ENCODE results near the gene CNNM1.
A peak's percentile ranks its signal among the peaks of the same experiment; 100 is the strongest.

The CNNM1 gene

DNA sequence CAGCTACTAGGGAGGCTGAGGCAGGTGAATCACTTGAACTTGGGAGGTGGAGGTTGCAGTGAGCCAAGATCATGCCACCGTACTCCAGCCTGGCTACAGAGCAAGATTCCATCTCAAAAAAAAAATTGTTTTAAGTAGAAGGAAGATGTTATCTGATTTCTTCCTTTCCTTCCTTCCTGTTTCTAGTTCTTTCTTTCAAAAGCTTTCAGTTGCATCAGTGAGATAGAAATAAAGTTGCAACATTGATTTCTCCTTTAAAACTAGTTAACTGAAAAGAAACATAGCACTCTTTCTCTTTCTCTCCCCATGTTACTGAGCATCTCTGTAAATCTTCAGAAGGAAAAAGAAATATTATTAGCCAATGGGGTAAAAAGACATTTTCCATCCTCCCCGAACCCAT is 37.5 kb downstream of the CNNM1 start:
- Histone ChIP-seq H3K14ac (ENCODE audit: low read length) (no peak overlapping the region), H3K27ac (ENCODE audit: low read depth, low read length) (no peak overlapping the region), H2BK12ac (ENCODE audit: low read length) (no peak overlapping the region), H3K79me2 (ENCODE audit: control insufficient read depth, insufficient read depth, low read length, poor library complexity) (no peaks in the 10 kb centered on the region), H4K91ac (ENCODE audit: low read depth, low read length) (no peak overlapping the region), H3K36me3 (ENCODE audit: control insufficient read depth in 1 of 2, insufficient read depth in 2 of 2, low read length in 2 of 2) (no peaks in the 10 kb centered on the region), H3K4me3 (ENCODE audit: low read depth, low read length) (no peak overlapping the region), H3K9ac (ENCODE audit: low read length) (no peak overlapping the region), H3K9me3 (ENCODE audit: insufficient read depth, low read depth, low read length) (no peaks in the 10 kb centered on the region), H2AK5ac (ENCODE audit: low read length) (no peak overlapping the region), H3K23ac (ENCODE audit: low read length) (no peak overlapping the region), H3K79me1 (ENCODE audit: low read length) (no peaks in the 10 kb centered on the region), H2AFZ (ENCODE audit: insufficient read depth, low read length, poor library complexity) (no peak overlapping the region), H3K4me1 (ENCODE audit: control insufficient read depth in 1 of 2, insufficient read depth in 2 of 2, low read length in 2 of 2) (peaks cover 4 to 8% of the 10 kb centered on the region in 2 experiments), H3K27me3 (ENCODE audit: insufficient read depth, low read length) (no peaks in the 10 kb centered on the region), H4K12ac (ENCODE audit: low read depth, low read length) (no peak overlapping the region), H2BK120ac (ENCODE audit: insufficient read depth, low read length, poor library complexity) (no peak overlapping the region), H3K4me2 (ENCODE audit: low read length) (no peak overlapping the region), H3K4ac (ENCODE audit: low read depth, low read length) (no peak overlapping the region), H3K18ac (ENCODE audit: low read length) (no peak overlapping the region), H4K8ac (ENCODE audit: low read depth, low read length) (no peak overlapping the region), H2BK5ac (ENCODE audit: low read depth, low read length, poor library complexity) (no peak overlapping the region)
- no peak for DNase-seq
- no CpG with 5 or more reads among the region's 2 CpGs for WGBS (ENCODE audit: extremely low coverage, insufficient coverage, insufficient read length)

DNA sequence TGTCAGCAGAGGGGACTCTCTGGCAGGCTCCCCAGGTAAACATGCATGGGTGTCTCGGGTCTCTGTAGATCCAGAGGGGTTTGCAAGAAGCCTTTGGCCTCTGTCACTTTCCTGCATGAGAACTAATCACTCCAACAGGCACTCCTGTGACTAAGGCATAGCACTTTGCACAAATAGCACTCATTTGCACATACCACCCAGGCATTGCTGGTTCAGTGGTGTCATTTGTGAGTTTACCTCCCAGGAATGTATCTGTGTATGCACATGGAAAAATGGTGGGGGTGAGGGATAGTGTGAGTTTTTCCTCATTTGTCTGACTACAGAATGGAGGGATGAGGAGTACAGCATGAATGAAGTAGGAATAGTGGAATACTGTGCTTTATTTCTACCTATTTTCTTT is 39.5 kb downstream of the CNNM1 start:
- H3K79me1 ChIP-seq (ENCODE audit: low read length), result no peaks in the 10 kb centered on the region
- no peak overlapping the region for H3K23ac ChIP-seq (ENCODE audit: low read length)
- no peak overlapping the region for H2AFZ ChIP-seq (ENCODE audit: insufficient read depth, low read length, poor library complexity)
- H3K27me3 ChIP-seq (ENCODE audit: insufficient read depth, low read length), result no peaks in the 10 kb centered on the region
- no peak overlapping the region for H2BK12ac ChIP-seq (ENCODE audit: low read length)
- H3K4me3 ChIP-seq (ENCODE audit: low read depth, low read length), result no peak overlapping the region
- no peak overlapping the region for H3K14ac ChIP-seq (ENCODE audit: low read length)
- no peaks in the 10 kb centered on the region for H3K36me3 ChIP-seq (ENCODE audit: control insufficient read depth in 1 of 2, insufficient read depth in 2 of 2, low read length in 2 of 2)
- H3K9ac ChIP-seq (ENCODE audit: low read length), result no peak overlapping the region
- no peak overlapping the region for H2BK120ac ChIP-seq (ENCODE audit: insufficient read depth, low read length, poor library complexity)
- peaks cover 4 to 8% of the 10 kb centered on the region in 2 experiments for H3K4me1 ChIP-seq (ENCODE audit: control insufficient read depth in 1 of 2, insufficient read depth in 2 of 2, low read length in 2 of 2)
- no peak overlapping the region for H2BK5ac ChIP-seq (ENCODE audit: low read depth, low read length, poor library complexity)
- no peak overlapping the region for H3K18ac ChIP-seq (ENCODE audit: low read length)
- no CpG with 5 or more reads among the region's 1 CpG for whole genome bisulfite sequencing (ENCODE audit: extremely low coverage, insufficient coverage, insufficient read length)
- H3K27ac ChIP-seq (ENCODE audit: low read depth, low read length), result no peak overlapping the region
- H4K12ac ChIP-seq (ENCODE audit: low read depth, low read length), result no peak overlapping the region
- H4K8ac ChIP-seq (ENCODE audit: low read depth, low read length), result no peak overlapping the region
- no peak overlapping the region for H4K91ac ChIP-seq (ENCODE audit: low read depth, low read length)
- no peaks in the 10 kb centered on the region for H3K9me3 ChIP-seq (ENCODE audit: insufficient read depth, low read depth, low read length)
- no peak overlapping the region for H3K4me2 ChIP-seq (ENCODE audit: low read length)
- no peak overlapping the region for H3K4ac ChIP-seq (ENCODE audit: low read depth, low read length)
- DNase-seq, result peak in 1 of 2 donors; percentile 21
- no peak overlapping the region for H2AK5ac ChIP-seq (ENCODE audit: low read length)
- H3K79me2 ChIP-seq (ENCODE audit: control insufficient read depth, insufficient read depth, low read length, poor library complexity), result no peaks in the 10 kb centered on the region

DNA sequence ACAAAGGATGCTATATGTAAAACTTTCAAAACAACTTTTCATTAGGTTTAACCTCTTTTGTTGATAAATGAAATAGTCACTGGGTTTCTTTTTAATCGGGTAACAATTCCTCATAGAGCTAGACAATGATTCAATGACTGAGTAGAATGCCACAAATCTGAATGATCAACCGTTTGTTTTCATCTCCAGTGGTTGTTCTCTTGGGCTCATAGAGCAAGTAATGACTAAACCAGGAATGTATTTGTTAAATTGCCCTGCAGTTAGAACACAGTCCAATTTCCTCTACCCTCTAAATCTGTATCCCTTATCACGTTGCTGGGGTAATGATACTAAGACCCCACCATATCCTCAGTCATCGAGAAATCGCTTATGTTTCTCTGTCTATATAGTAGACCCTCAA is 40.0 kb downstream of the CNNM1 start:
- no peak overlapping the region for H3K14ac ChIP-seq (ENCODE audit: low read length)
- H3K4me3 ChIP-seq (ENCODE audit: low read depth, low read length), result no peak overlapping the region
- H3K9ac ChIP-seq (ENCODE audit: low read length), result no peak overlapping the region
- H2AFZ ChIP-seq (ENCODE audit: insufficient read depth, low read length, poor library complexity), result no peak overlapping the region
- H3K4me1 ChIP-seq (ENCODE audit: control insufficient read depth in 1 of 2, insufficient read depth in 2 of 2, low read length in 2 of 2), result peaks cover 4 to 8% of the 10 kb centered on the region in 2 experiments
- H2BK120ac ChIP-seq (ENCODE audit: insufficient read depth, low read length, poor library complexity), result no peak overlapping the region
- H4K91ac ChIP-seq (ENCODE audit: low read depth, low read length), result no peak overlapping the region
- no peak overlapping the region for H2BK12ac ChIP-seq (ENCODE audit: low read length)
- H2BK5ac ChIP-seq (ENCODE audit: low read depth, low read length, poor library complexity), result no peak overlapping the region
- H3K23ac ChIP-seq (ENCODE audit: low read length), result no peak overlapping the region
- no peak overlapping the region for H2AK5ac ChIP-seq (ENCODE audit: low read length)
- no peak overlapping the region for H3K18ac ChIP-seq (ENCODE audit: low read length)
- DNase-seq, result no peak
- H3K4ac ChIP-seq (ENCODE audit: low read depth, low read length), result no peak overlapping the region
- no CpG with 5 or more reads among the region's 5 CpGs for WGBS (ENCODE audit: extremely low coverage, insufficient coverage, insufficient read length)
- H3K9me3 ChIP-seq (ENCODE audit: insufficient read depth, low read depth, low read length), result no peaks in the 10 kb centered on the region
- no peaks in the 10 kb centered on the region for H3K36me3 ChIP-seq (ENCODE audit: control insufficient read depth in 1 of 2, insufficient read depth in 2 of 2, low read length in 2 of 2)
- H3K27me3 ChIP-seq (ENCODE audit: insufficient read depth, low read length), result peaks cover 2% of the 10 kb centered on the region
- H4K12ac ChIP-seq (ENCODE audit: low read depth, low read length), result no peak overlapping the region
- H4K8ac ChIP-seq (ENCODE audit: low read depth, low read length), result no peak overlapping the region
- no peaks in the 10 kb centered on the region for H3K79me2 ChIP-seq (ENCODE audit: control insufficient read depth, insufficient read depth, low read length, poor library complexity)
- no peak overlapping the region for H3K27ac ChIP-seq (ENCODE audit: low read depth, low read length)
- no peak overlapping the region for H3K4me2 ChIP-seq (ENCODE audit: low read length)
- no peaks in the 10 kb centered on the region for H3K79me1 ChIP-seq (ENCODE audit: low read length)

DNA sequence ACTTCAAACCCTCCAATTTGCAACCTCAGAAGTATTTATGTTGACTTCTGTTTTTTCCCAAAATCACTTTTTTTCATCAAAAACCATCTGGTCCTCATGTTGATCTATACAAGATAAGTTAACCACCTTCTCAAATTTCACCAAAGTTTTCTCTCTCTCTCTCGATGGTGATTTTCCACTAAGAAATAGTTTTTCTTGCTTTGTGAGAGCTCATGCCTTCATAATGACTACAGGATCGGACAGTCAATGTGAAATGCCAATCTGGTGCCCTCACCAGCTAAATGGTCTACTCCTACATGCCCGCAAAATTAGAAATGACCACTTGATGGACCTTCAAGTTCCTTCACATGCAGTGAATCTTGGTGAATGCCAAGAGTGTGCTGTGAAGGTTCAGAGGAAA is 40.4 kb downstream of the CNNM1 start:
- WGBS (ENCODE audit: extremely low coverage, insufficient coverage, insufficient read length), result no CpG with 5 or more reads among the region's 3 CpGs
- H2AK5ac ChIP-seq (ENCODE audit: low read length), result no peak overlapping the region

More for the DNA sequence above, 40.4 kb downstream of the CNNM1 start:
- no peaks in the 10 kb centered on the region for H3K79me1 ChIP-seq (ENCODE audit: low read length)
- H3K36me3 ChIP-seq (ENCODE audit: control insufficient read depth in 1 of 2, insufficient read depth in 2 of 2, low read length in 2 of 2), result no peaks in the 10 kb centered on the region
- H3K27me3 ChIP-seq (ENCODE audit: insufficient read depth, low read length), result peaks cover 2% of the 10 kb centered on the region
- no peak overlapping the region for H2BK5ac ChIP-seq (ENCODE audit: low read depth, low read length, poor library complexity)
- H2BK120ac ChIP-seq (ENCODE audit: insufficient read depth, low read length, poor library complexity), result no peak overlapping the region
- H3K14ac ChIP-seq (ENCODE audit: low read length), result no peak overlapping the region
- H3K4me1 ChIP-seq (ENCODE audit: control insufficient read depth in 1 of 2, insufficient read depth in 2 of 2, low read length in 2 of 2), result peaks cover 4 to 8% of the 10 kb centered on the region in 2 experiments
- no peak overlapping the region for H4K12ac ChIP-seq (ENCODE audit: low read depth, low read length)
- H3K18ac ChIP-seq (ENCODE audit: low read length), result no peak overlapping the region
- no peak overlapping the region for H3K4ac ChIP-seq (ENCODE audit: low read depth, low read length)
- no peak overlapping the region for H3K9ac ChIP-seq (ENCODE audit: low read length)
- H3K27ac ChIP-seq (ENCODE audit: low read depth, low read length), result no peak overlapping the region
- no peaks in the 10 kb centered on the region for H3K9me3 ChIP-seq (ENCODE audit: insufficient read depth, low read depth, low read length)
- no peak overlapping the region for H2BK12ac ChIP-seq (ENCODE audit: low read length)
- no peak overlapping the region for H2AFZ ChIP-seq (ENCODE audit: insufficient read depth, low read length, poor library complexity)
- no peak overlapping the region for H3K23ac ChIP-seq (ENCODE audit: low read length)
- no peak overlapping the region for H3K4me3 ChIP-seq (ENCODE audit: low read depth, low read length)
- no peak overlapping the region for H4K91ac ChIP-seq (ENCODE audit: low read depth, low read length)
- H4K8ac ChIP-seq (ENCODE audit: low read depth, low read length), result no peak overlapping the region
- no peaks in the 10 kb centered on the region for H3K79me2 ChIP-seq (ENCODE audit: control insufficient read depth, insufficient read depth, low read length, poor library complexity)
- H3K4me2 ChIP-seq (ENCODE audit: low read length), result no peak overlapping the region
- no peak for DNase-seq

Data from trophoblast cell (in vitro differentiated cells and primary cell).